SK-N-SH (cell line): Measurements from ENCODE around the gene SDC3. TPM values are rescaled to one million over a fixed set of nuclear protein-coding genes. Genes with fewer than 3 reads are reported as not detected.

ENCODE experiments used
- CTCF ChIA-PET: fragments of 300-600, 350-600 bp; formaldehyde crosslinking; extraction: SDS; loops from one replicate; lab custom pipeline; 2021; lab: Yijun Ruan, JAX
- POLR2A ChIA-PET: fragments of 350-600 bp; sonication (Branson Sonifier 250); formaldehyde crosslinking; extraction: SDS; loops from one replicate; lab custom pipeline; 2020; ENCODE audit warnings: antibody characterized with exemption, inconsistent platforms; lab: Yijun Ruan, JAX
- DNase-seq: peaks from one replicate; pipeline ENCODE4 v3.0.0; 2012
- H2AFZ ChIP-seq: fragments of 200-600 bp; sonication (generic); 2 replicates; pipeline ENCODE4 v1.8.1; 2016; ENCODE audit warnings: antibody characterized with exemption, mild to moderate bottlenecking, low read depth
- H3F3A ChIP-seq: fragments of 200-600 bp; sonication (generic); replicated peaks from 2 replicates; pipeline ENCODE3; 2016; ENCODE audit warnings: antibody characterized with exemption, mild to moderate bottlenecking; ENCODE audit not compliant: insufficient read depth
- H3K27ac ChIP-seq, 2 experiments: fragments of 200-500 bp in 1 of 2; fragments of 200-600 bp in 1 of 2; sonication (Bioruptor generic) in 1 of 2; sonication (generic), shearing (Covaris generic) in 1 of 2; 2 replicates each; pipeline versions ENCODE4 v1.5.1 to v1.6.1; 2014 to 2016; ENCODE audit warnings: low read depth in 2 of 2, inconsistent platforms in 1 of 2, low read length in 1 of 2, mild to moderate bottlenecking in 1 of 2, mixed read lengths in 1 of 2
- H3K27me3 ChIP-seq: fragments of 200-600 bp; sonication (generic), shearing (Covaris generic); 2 replicates; pipeline ENCODE4 v1.6.1; 2016; ENCODE audit warnings: mixed run types; ENCODE audit not compliant: insufficient read depth
- H3K36me3 ChIP-seq, 2 experiments: fragments of 200-500 bp in 1 of 2; fragments of 200-600 bp in 1 of 2; sonication (Bioruptor generic) in 1 of 2; sonication (generic) in 1 of 2; replicated peaks in 1 of 2; 2 replicates each; pipeline versions ENCODE3 to v1.5.1; 2014 to 2016; ENCODE audit warnings: low read length in 1 of 2, mild to moderate bottlenecking in 1 of 2; ENCODE audit not compliant: insufficient read depth in 2 of 2, control insufficient read depth in 1 of 2
- H3K4me1 ChIP-seq, 2 experiments: fragments of 200-500 bp in 1 of 2; fragments of 200-600 bp in 1 of 2; sonication (Bioruptor generic) in 1 of 2; sonication (generic), shearing (Covaris generic) in 1 of 2; 2 replicates each; pipeline versions ENCODE4 v1.5.1 to v1.6.1; 2014 to 2016; ENCODE audit warnings: low read depth in 1 of 2, low read length in 1 of 2, mixed run types in 1 of 2; ENCODE audit not compliant: insufficient read depth in 2 of 2, control insufficient read depth in 1 of 2
- H3K4me2 ChIP-seq: fragments of 200-600 bp; sonication (generic), shearing (Covaris generic); 2 replicates; pipeline ENCODE4 v1.6.1; 2017; ENCODE audit warnings: mixed run types
- H3K4me3 ChIP-seq, 2 experiments: fragments of 200-500 bp in 1 of 2; fragments of 200-600 bp in 1 of 2; sonication (Bioruptor generic) in 1 of 2; sonication (generic), shearing (Covaris generic) in 1 of 2; 2 replicates each; pipeline versions ENCODE4 v1.5.1 to v1.8.1; 2014 to 2016; ENCODE audit warnings: low read depth in 2 of 2, inconsistent platforms in 1 of 2, low read length in 1 of 2, mild to moderate bottlenecking in 1 of 2, mixed read lengths in 1 of 2, moderate library complexity in 1 of 2
- H3K79me2 ChIP-seq: fragments of 200-600 bp; sonication (generic); 2 replicates; pipeline ENCODE4 v1.8.1; 2017; ENCODE audit warnings: mild to moderate bottlenecking; ENCODE audit not compliant: insufficient read depth
- H3K9ac ChIP-seq: fragments of 200-600 bp; sonication (generic); 2 replicates; pipeline ENCODE4 v1.6.1; 2017; ENCODE audit warnings: mixed run types
- H3K9me2 ChIP-seq: fragments of 200-600 bp; sonication (generic); 2 replicates; pipeline ENCODE4 v1.6.1; 2017; ENCODE audit warnings: mixed run types
- H3K9me3 ChIP-seq: fragments of 200-600 bp; sonication (generic); 2 replicates; pipeline ENCODE4 v1.6.1; 2017; ENCODE audit warnings: mixed run types, mild to moderate bottlenecking, moderate library complexity
- H4K20me1 ChIP-seq: fragments of 200-600 bp; sonication (generic); 2 replicates; pipeline ENCODE4 v1.6.1; 2017; ENCODE audit warnings: mild to moderate bottlenecking, mixed run types; ENCODE audit not compliant: insufficient read depth
- CHD2 ChIP-seq: fragments of 150-350 bp; IDR thresholded peaks from 2 replicates; pipeline ENCODE4 v1.6.1; 2018; ENCODE audit warnings: low read length; ENCODE audit not compliant: partially characterized antibody
- CTCF ChIP-seq: fragments of 200-600 bp; sonication (generic); IDR thresholded peaks from 2 replicates; pipeline ENCODE4 v1.6.1; 2017; ENCODE audit warnings: antibody characterized with exemption, mild to moderate bottlenecking, moderate library complexity
- ELF1 ChIP-seq: IDR thresholded peaks from 2 replicates; pipeline ENCODE4 v1.4.0; 2012
- EP300 ChIP-seq, 2 experiments: IDR thresholded peaks; 2 replicates each; pipeline versions ENCODE4 v1.4.0 to v1.6.1; 2012; ENCODE audit warnings: borderline replicate concordance in 1 of 2, low read depth in 1 of 2, low read length in 1 of 2
- FOSL2 ChIP-seq: IDR thresholded peaks from 2 replicates; pipeline ENCODE4 v1.4.0; 2012; ENCODE audit warnings: low read depth, mild to moderate bottlenecking, moderate library complexity, borderline replicate concordance
- FOXJ3 ChIP-seq: sonication (generic); formaldehyde crosslinking; IDR thresholded peaks from 2 replicates; pipeline ENCODE4 v1.5.1; 2020; ENCODE audit warnings: mild to moderate bottlenecking, missing genetic modification reagents
- GATA2 ChIP-seq: sonication (generic); formaldehyde crosslinking; IDR thresholded peaks from 2 replicates; pipeline ENCODE4 v1.5.0; 2020; ENCODE audit warnings: mild to moderate bottlenecking, missing genetic modification reagents
- MEF2A ChIP-seq: IDR thresholded peaks from 2 replicates; pipeline ENCODE4 v1.4.0; 2012; ENCODE audit warnings: low read depth, borderline replicate concordance
- MXI1 ChIP-seq: IDR thresholded peaks from 2 replicates; pipeline ENCODE4 v1.6.1; 2012; ENCODE audit warnings: mild to moderate bottlenecking, low read depth, low read length, improper control_type of control experiment
- NFIC ChIP-seq: IDR thresholded peaks from 2 replicates; pipeline ENCODE4 v1.4.0; 2012; ENCODE audit warnings: borderline replicate concordance
- NRF1 ChIP-seq: IDR thresholded peaks from 2 replicates; pipeline ENCODE4 v1.6.1; 2012; ENCODE audit warnings: low read depth, mild to moderate bottlenecking, low read length
- PBX3 ChIP-seq: IDR thresholded peaks from 2 replicates; pipeline ENCODE4; 2012
- POLR2AphosphoS5 ChIP-seq: IDR thresholded peaks from 2 replicates; pipeline ENCODE4 v1.6.1; 2012; ENCODE audit warnings: low read depth, low read length
- RFX5 ChIP-seq: IDR thresholded peaks from 2 replicates; pipeline ENCODE4 v1.6.1; 2012; ENCODE audit warnings: mild to moderate bottlenecking, improper control_type of control experiment, low read length
- RXRA ChIP-seq: IDR thresholded peaks from 2 replicates; pipeline ENCODE4 v1.4.0; 2012; ENCODE audit warnings: low read depth, mild to moderate bottlenecking, borderline replicate concordance
- SMC3 ChIP-seq: IDR thresholded peaks from 2 replicates; pipeline ENCODE4 v1.6.1; 2012; ENCODE audit warnings: low read depth, low read length, improper control_type of control experiment
- TAF1 ChIP-seq: IDR thresholded peaks from 2 replicates; pipeline ENCODE4 v1.6.1; 2012; ENCODE audit warnings: low read depth, mild to moderate bottlenecking, low read length, moderate library complexity, borderline replicate concordance
- TCF12 ChIP-seq: IDR thresholded peaks from 2 replicates; pipeline ENCODE4 v1.4.0; 2012
- TEAD4 ChIP-seq: IDR thresholded peaks from 2 replicates; pipeline ENCODE4 v1.4.0; 2012; ENCODE audit warnings: mild to moderate bottlenecking, borderline replicate concordance; ENCODE audit not compliant: insufficient read depth
- YY1 ChIP-seq: IDR thresholded peaks from 2 replicates; pipeline ENCODE4 v1.4.0; 2012; ENCODE audit warnings: low read depth, mild to moderate bottlenecking
- WGBS: methylation state at CpG from one replicate; pipeline ENCODE4 v1.1.6; 2017; ENCODE audit warnings: low lambda C conversion rate; 5-methylcytosine and 5-hydroxymethylcytosine counted together
- polyA plus RNA-seq, 3 experiments: library from polyadenylated mRNA; depleted of rRNA; stranded (reverse); fragments of >200 nt; gene quantifications; 2 replicates each; pipeline ENCODE4 v1.2.3, GENCODE V29; 2012
- TF ChIP-seq, protein P1 (sequence below): fragments of 150-350 bp; IDR thresholded peaks from 2 replicates; pipeline ENCODE4 v1.6.1; 2016; ENCODE audit warnings: mild to moderate bottlenecking, low read depth, low read length
- TF ChIP-seq, protein P2 (sequence below): IDR thresholded peaks from 2 replicates; pipeline ENCODE4 v1.4.0; 2012; ENCODE audit warnings: low read depth, borderline replicate concordance

The SDC3 gene
- polyA plus RNA-seq, 1 of the 3 experiments (the other 2 are of a cell fraction), result 18.8 TPM

DNA sequence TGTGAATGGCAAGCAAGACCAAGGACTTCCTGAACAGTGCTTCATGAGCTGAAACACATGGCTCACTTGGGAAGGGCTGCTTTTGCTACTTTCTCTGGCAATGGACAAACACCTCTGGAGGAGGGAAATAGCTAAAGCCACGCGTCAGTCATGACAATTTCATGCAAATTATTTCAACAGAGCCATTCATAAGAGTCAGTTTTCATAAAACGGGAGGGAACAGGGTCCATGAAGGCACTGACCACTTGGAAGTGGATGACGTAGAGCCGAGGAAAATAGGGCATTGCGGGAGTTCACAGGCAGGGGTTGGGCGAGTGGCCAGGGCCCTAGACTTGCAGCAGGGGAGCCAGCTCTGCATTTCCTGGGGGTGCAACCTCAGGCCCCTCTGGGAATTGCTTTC, 43.9 kb downstream of the SDC3 start:
- Histone ChIP-seq H3K79me2 (no peaks in the 10 kb centered on the region), H3K36me3 (peaks cover 0 to 6% of the 10 kb centered on the region in 2 experiments), H4K20me1 (no peaks in the 10 kb centered on the region), H3K9ac (no peak overlapping the region), H2AFZ (no peak overlapping the region), H3K27me3 (no peaks in the 10 kb centered on the region), H3K4me1 (peaks cover 0 to 9% of the 10 kb centered on the region in 2 experiments; a peak in 2 of 4 replicates)
- CTCF ChIA-PET, result interaction anchor here (0.9 kb wide), 1 partner anchor 63 kb away, joined by 4 read pairs; no protein-coding TSS in a partner anchor
- DNase-seq, result no peak
- TF ChIP-seq NRF1 (no peak), TEAD4 (no peak), CTCF (no peak), EP300 (IDR thresholded peaks at IDR 0.05; ENCODE audit: borderline replicate concordance in 1 of 2, low read depth in 1 of 2, low read length in 1 of 2) (no peak), RXRA (no peak), ELF1 (no peak), YY1 (no peak), SMC3 (no peak), POLR2AphosphoS5 (no peak)
- TF ChIP-seq, all 33 proteins: peak for 0
- Histone ChIP-seq H3K27ac (no peak overlapping the region), H3F3A (peaks cover 3% of the 10 kb centered on the region), H3K4me2 (no peak overlapping the region), H3K9me2 (no peaks in the 10 kb centered on the region), H3K4me3 (no peak overlapping the region), H3K9me3 (no peaks in the 10 kb centered on the region)
- POLR2A ChIA-PET, result no interaction called here
- 92% methylated on average over 7 of the region's 7 CpGs for WGBS

DNA sequence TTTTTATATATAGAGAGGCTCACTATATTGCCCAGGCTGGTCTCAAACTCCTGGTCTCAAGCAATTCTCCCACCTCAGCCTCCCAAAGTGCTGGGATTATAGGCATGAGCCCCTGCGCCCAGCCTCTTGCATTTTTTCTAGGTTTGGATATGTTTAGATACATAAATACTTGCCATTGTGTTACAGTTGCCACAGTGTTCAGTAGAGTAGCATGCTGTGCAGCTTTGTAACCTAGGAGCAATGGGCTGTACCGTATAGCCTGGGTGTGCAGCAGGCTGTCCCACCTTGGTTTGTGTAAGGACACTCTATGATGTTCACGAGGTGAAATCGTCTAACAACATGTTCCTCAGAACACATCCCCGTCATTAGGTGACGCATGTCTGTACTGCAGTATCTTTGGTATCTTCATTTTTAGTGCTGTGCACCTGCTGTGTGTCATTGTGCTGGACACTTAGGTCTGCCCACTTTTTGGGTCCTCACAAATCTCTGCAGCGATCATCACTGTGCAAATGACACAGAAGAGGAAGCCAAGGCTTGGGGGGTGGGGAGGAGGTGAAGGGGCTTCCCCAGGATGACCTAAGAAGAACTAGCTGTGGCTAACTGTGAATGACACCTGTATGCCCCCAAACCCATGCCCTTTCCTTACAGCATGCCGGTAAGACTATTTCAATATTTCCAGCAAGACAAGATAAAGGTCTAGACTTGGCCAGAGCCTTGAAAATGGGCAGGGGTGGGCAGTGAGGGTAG, 44.5 kb downstream of the SDC3 start:
- no peak overlapping the region for H3K27ac ChIP-seq
- no peak for TF ChIP-seq CHD2
- TF ChIP-seq FOXJ3 (CRISPR knock-in tag), result no peak
- TF ChIP-seq NFIC, result no peak
- no peak for TF ChIP-seq TCF12
- TF ChIP-seq NRF1, result no peak
- no peak for TF ChIP-seq GATA2 (CRISPR knock-in tag)
- no peak for TF ChIP-seq RXRA
- no peak for TF ChIP-seq MXI1
- no peak for TF ChIP-seq POLR2AphosphoS5
- TF ChIP-seq SMC3, result no peak
- no peak for TF ChIP-seq PBX3
- TF ChIP-seq TAF1, result no peak
- TF ChIP-seq, protein P1, sequence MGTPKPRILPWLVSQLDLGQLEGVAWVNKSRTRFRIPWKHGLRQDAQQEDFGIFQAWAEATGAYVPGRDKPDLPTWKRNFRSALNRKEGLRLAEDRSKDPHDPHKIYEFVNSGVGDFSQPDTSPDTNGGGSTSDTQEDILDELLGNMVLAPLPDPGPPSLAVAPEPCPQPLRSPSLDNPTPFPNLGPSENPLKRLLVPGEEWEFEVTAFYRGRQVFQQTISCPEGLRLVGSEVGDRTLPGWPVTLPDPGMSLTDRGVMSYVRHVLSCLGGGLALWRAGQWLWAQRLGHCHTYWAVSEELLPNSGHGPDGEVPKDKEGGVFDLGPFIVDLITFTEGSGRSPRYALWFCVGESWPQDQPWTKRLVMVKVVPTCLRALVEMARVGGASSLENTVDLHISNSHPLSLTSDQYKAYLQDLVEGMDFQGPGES, result no peak
- no peak for TF ChIP-seq FOSL2
- TF ChIP-seq, protein P2, sequence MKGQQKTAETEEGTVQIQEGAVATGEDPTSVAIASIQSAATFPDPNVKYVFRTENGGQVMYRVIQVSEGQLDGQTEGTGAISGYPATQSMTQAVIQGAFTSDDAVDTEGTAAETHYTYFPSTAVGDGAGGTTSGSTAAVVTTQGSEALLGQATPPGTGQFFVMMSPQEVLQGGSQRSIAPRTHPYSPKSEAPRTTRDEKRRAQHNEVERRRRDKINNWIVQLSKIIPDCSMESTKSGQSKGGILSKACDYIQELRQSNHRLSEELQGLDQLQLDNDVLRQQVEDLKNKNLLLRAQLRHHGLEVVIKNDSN, result no peak
- no peak for TF ChIP-seq MEF2A
- TF ChIP-seq RFX5, result no peak
- no peaks in the 10 kb centered on the region for H4K20me1 ChIP-seq
- no peaks in the 10 kb centered on the region for H3K9me2 ChIP-seq
- no peaks in the 10 kb centered on the region for H3K9me3 ChIP-seq
- peaks cover 3% of the 10 kb centered on the region for H3F3A ChIP-seq
- POLR2A ChIA-PET, result no interaction called here
- H3K4me2 ChIP-seq, result no peak overlapping the region
- DNase-seq, result no peak
- no peak overlapping the region for H3K9ac ChIP-seq
- no peaks in the 10 kb centered on the region for H3K79me2 ChIP-seq
- H3K4me3 ChIP-seq, result no peak overlapping the region
- peaks cover under 1 to 16% of the 10 kb centered on the region in 2 experiments; a peak in 2 of 4 replicates for H3K4me1 ChIP-seq
- H2AFZ ChIP-seq, result no peak overlapping the region
- peaks cover 0 to 5% of the 10 kb centered on the region in 2 experiments for H3K36me3 ChIP-seq
- CTCF ChIA-PET, result interaction anchor here (0.9 to 2.7 kb wide), 4 partner anchors 20 to 82 kb away, joined by 4 to 11 read pairs (median 6); no protein-coding TSS in a partner anchor
- H3K27me3 ChIP-seq, result no peaks in the 10 kb centered on the region
- 86% methylated on average over 8 of the region's 8 CpGs for WGBS
